DND-41 (cell line): Measurements from ENCODE around the gene TMEM167A.

ENCODE experiments used
- CTCF ChIP-seq: IDR thresholded peaks from 2 replicates; pipeline ENCODE4 v1.5.1; 2012; ENCODE audit warnings: borderline replicate concordance, low read length, moderate library complexity, mild to moderate bottlenecking; ENCODE audit not compliant: poor library complexity, severe bottlenecking; ENCODE audit errors: extremely low read depth
- EZH2 ChIP-seq: IDR thresholded peaks from 3 replicates; pipeline ENCODE4 v1.6.1; 2012; ENCODE audit warnings: borderline replicate concordance, low read depth, mild to moderate bottlenecking, moderate library complexity, low read length, inconsistent platforms; ENCODE audit not compliant: severe bottlenecking

- TF ChIP-seq CTCF (no peak), EZH2 (no peak)
These were observed 18.9 kb upstream of the TMEM167A start for GRCh38 chr5:83095957-83096539.
